HG03565 (cell line): ENCODE data around the gene UVSSA.

ENCODE experiments used
- ATAC-seq: cut with Tn5 transposase; IDR thresholded peaks from one replicate; pipeline ENCODE4 v1.9.1; 2021; ENCODE audit warnings: mild to moderate bottlenecking, moderate library complexity; ENCODE audit not compliant: unreplicated experiment

Gene UVSSA

GRCh38 chr4:1406394-1406980, 59.5 kb downstream of the UVSSA start, which contains the start of gene NKX1-1:
NKX1-1 (minus strand) TSS chr4:1406442; CDS start chr4:1406442, 0 bp downstream.
- no peak for ATAC-seq

- no peak for ATAC-seq
Observed at GRCh38 chr4:1406981-1407656, 60.1 kb downstream of the UVSSA start.

GRCh38 chr4:1407657-1408333, 60.8 kb downstream of the UVSSA start:
- no peak for ATAC-seq

- no peak for ATAC-seq
Observed at GRCh38 chr4:1408418-1408817, 61.4 kb downstream of the UVSSA start.

- no peak for ATAC-seq
Observed at GRCh38 chr4:1409079-1409478, 62.1 kb downstream of the UVSSA start.

GRCh38 chr4:1409491-1410425, 62.8 kb downstream of the UVSSA start:
- ATAC-seq: no peak

- ATAC-seq: no peak
Observed at GRCh38 chr4:1410491-1411325, 63.7 kb downstream of the UVSSA start.

- ATAC-seq: no peak
Observed at GRCh38 chr4:1411436-1412375, 64.7 kb downstream of the UVSSA start.

- ATAC-seq: no peak
Observed at GRCh38 chr4:1412376-1413203, 65.6 kb downstream of the UVSSA start.

GRCh38 chr4:1413204-1413663, 66.2 kb downstream of the UVSSA start:
- no peak for ATAC-seq

GRCh38 chr4:1413687-1414479, 66.9 kb downstream of the UVSSA start:
- no peak for ATAC-seq

GRCh38 chr4:1414831-1415680, 68.0 kb downstream of the UVSSA start:
- no peak for ATAC-seq

- ATAC-seq: no peak
Observed at GRCh38 chr4:1415681-1415981, 68.6 kb downstream of the UVSSA start.

- ATAC-seq: no peak
Observed at GRCh38 chr4:1416051-1416947, 69.3 kb downstream of the UVSSA start.

GRCh38 chr4:1416948-1417260, 69.9 kb downstream of the UVSSA start:
- ATAC-seq: no peak
